Activated B cell treated with CpG ODN at 0.5 μM for 24 hours (primary cell): ENCODE measurements around the gene CCDC24. TPM values are rescaled to one million over a fixed set of nuclear protein-coding genes. Genes with fewer than 3 reads are reported as not detected.

Experiments
- ATAC-seq: fragments of 200-7000 bp; cut with Tn5 transposase; one replicate; pipeline ENCODE4 v1.10.0; 2021; ENCODE audit warnings: low read depth, mild to moderate bottlenecking, moderate library complexity
- CTCF ChIA-PET: fragments of 350-600 bp; sonication (Branson Sonifier 250); formaldehyde crosslinking; loops from one replicate; lab custom pipeline; 2021; ENCODE audit warnings: antibody characterized with exemption; lab: Charles Lee
- POLR2A ChIA-PET: fragments of 350-600 bp; sonication (Branson Sonifier 250); formaldehyde crosslinking; loops from one replicate; lab custom pipeline; 2021; ENCODE audit warnings: antibody characterized with exemption; lab: Charles Lee
- DNase-seq: peaks from one replicate; pipeline ENCODE4 v3.0.0; 2022
- H3K27ac Mint-ChIP-seq: one replicate; pipeline ENCODE4 v1.8.0; 2020; ENCODE audit warnings: mixed read lengths
- H3K27me3 Mint-ChIP-seq: one replicate; pipeline ENCODE4 v1.8.0; 2021; ENCODE audit warnings: mixed read lengths
- H3K36me3 Mint-ChIP-seq: one replicate; pipeline ENCODE4 v1.8.0; 2021; ENCODE audit warnings: low read depth, mixed read lengths
- H3K4me1 Mint-ChIP-seq: one replicate; pipeline ENCODE4 v1.8.0; 2021; ENCODE audit warnings: mixed read lengths
- H3K4me3 Mint-ChIP-seq: one replicate; pipeline ENCODE4 v1.8.0; 2020; ENCODE audit warnings: mild to moderate bottlenecking, mixed read lengths
- H3K9me3 Mint-ChIP-seq: one replicate; pipeline ENCODE4 v1.8.0; 2020; ENCODE audit warnings: mixed read lengths
- CTCF ChIP-seq: fragments of 200-600 bp; IDR thresholded peaks from one replicate; pipeline ENCODE4 v1.8.0; 2022; ENCODE audit warnings: antibody characterized with exemption, mild to moderate bottlenecking
- intact Hi-C: fragments of 100-400 bp; cut with micrococcal nuclease; formaldehyde crosslinking; loops from one replicate; pipeline ENCODE4 v1.15.1; 2024
- total RNA-seq: library from RNA; stranded (reverse); gene quantifications from 2 replicates; pipeline ENCODE4 v1.2.3, GENCODE V29; 2022

CCDC24 gene
- 8.1 and 15.1 TPM in 2 replicates for total RNA-seq

GRCh38 chr1:43991476-43992231 lies at the start of gene CCDC24:
TSS of gene CCDC24 (plus strand) at chr1:43991599. CDS start at chr1:43991879, 280 bp downstream.
- POLR2A ChIA-PET: interaction anchor here (0.6 to 2.7 kb wide), 3 partner anchors 17 to 1441 kb away, joined by 3 to 23 read pairs (median 5); partner anchors contain the start of gene ATP6V0B
- Mint-ChIP-seq H3K36me3 (peaks cover 2% of the 10 kb centered on the region), H3K9me3 (no peaks in the 10 kb centered on the region), H3K4me1 (peaks cover 36% of the 10 kb centered on the region), H3K4me3 (peak within 1 kb of the TSS; percentile 96), H3K27me3 (no peaks in the 10 kb centered on the region), H3K27ac (peak within 1 kb of the TSS; percentile 88)
- no peak for TF ChIP-seq CTCF
- peak; percentile 86 for ATAC-seq
- peak; percentile 82 for DNase-seq
- CTCF ChIA-PET: interaction anchor here (1.6 to 2.8 kb wide), 3 partner anchors 13 to 57 kb away, joined by 3 to 17 read pairs (median 4); partner anchors contain the start of gene DPH2
- intact Hi-C loops: loop anchor here (1.0 to 10.0 kb wide), 5 partner anchors 8 to 643 kb away; partner anchors contain the start of genes ATP6V0B and IPO13

- TF ChIP-seq CTCF: no peak
- peaks cover 24% of the 10 kb centered on the region for H3K4me1 Mint-ChIP-seq
- DNase-seq: no peak
- H3K27ac Mint-ChIP-seq: no peak overlapping the region
- no peak for ATAC-seq
- no peak overlapping the region for H3K4me3 Mint-ChIP-seq
- CTCF ChIA-PET: interaction anchor here (1.3 kb wide), 1 partner anchor 7 kb away, joined by 4 read pairs; no protein-coding TSS in a partner anchor
- no peaks in the 10 kb centered on the region for H3K9me3 Mint-ChIP-seq
- no peaks in the 10 kb centered on the region for H3K27me3 Mint-ChIP-seq
- intact Hi-C loops: no loop called here
- POLR2A ChIA-PET: interaction anchor here (0.5 kb wide), 1 partner anchor 181 kb away, joined by 4 read pairs; no protein-coding TSS in a partner anchor
- H3K36me3 Mint-ChIP-seq: peaks cover 11% of the 10 kb centered on the region
Observed at GRCh38 chr1:43942411-43942810, 49.0 kb upstream of the CCDC24 start.

- H3K4me1 Mint-ChIP-seq: peaks cover 37% of the 10 kb centered on the region
- CTCF ChIA-PET: interaction anchor here (1.5 to 3.5 kb wide), 2 partner anchors 11 to 182 kb away, joined by 7 to 26 read pairs; partner anchors contain the start of gene ARTN
- peak overlapping the region; percentile 56 for H3K4me3 Mint-ChIP-seq
- POLR2A ChIA-PET: interaction anchor here (1.5 kb wide), 1 partner anchor 10 kb away, joined by 3 read pairs; no protein-coding TSS in a partner anchor
- ATAC-seq (no peak), DNase-seq (no peak)
- peak overlapping the region; percentile 25 for H3K27ac Mint-ChIP-seq
- no peak for TF ChIP-seq CTCF
- H3K9me3 Mint-ChIP-seq: no peaks in the 10 kb centered on the region
- peaks cover 13% of the 10 kb centered on the region for H3K36me3 Mint-ChIP-seq
- no peaks in the 10 kb centered on the region for H3K27me3 Mint-ChIP-seq
- intact Hi-C loops: no loop called here
Observed at GRCh38 chr1:43944860-43945259, 46.5 kb upstream of the CCDC24 start.

DNA sequence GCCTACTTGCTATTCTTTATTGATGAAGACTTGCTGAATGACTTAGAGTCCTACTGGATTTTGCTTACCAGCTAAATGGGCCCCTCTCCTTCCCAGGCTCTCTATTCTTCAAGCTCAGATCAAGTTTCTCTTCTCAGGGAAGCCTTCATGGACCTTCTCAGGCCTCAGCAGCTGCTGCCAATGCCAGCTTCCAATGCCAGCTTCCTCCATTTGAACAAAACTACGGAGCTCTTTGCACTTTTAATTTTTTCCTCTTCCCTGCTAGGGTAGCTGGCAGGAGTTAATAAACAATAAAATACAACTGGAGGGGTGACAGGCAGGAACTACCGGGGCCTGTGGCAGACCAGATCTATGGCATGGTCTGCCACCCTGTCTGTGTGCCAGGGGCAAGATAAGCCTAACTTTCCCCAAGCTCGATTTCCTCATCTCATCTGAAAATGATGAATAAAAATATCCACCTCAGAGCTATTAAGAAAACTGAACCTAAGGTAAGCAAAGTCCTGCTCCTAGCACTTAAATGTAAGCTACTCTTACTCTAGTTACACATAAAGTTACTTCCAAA lies 45.6 kb upstream of the CCDC24 start:
- H3K9me3 Mint-ChIP-seq: no peaks in the 10 kb centered on the region
- peak overlapping the region; percentile 91 for H3K4me3 Mint-ChIP-seq
- H3K27me3 Mint-ChIP-seq: no peaks in the 10 kb centered on the region
- ChIA-PET POLR2A (interaction anchor here (0.7 to 2.5 kb wide), 8 partner anchors 10 to 296 kb away, joined by 3 to 19 read pairs (median 4); partner anchors contain the start of genes ATP6V0B, DPH2 and KDM4A), CTCF (interaction anchor here (0.8 to 3.5 kb wide), 5 partner anchors 12 to 416 kb away, joined by 3 to 26 read pairs (median 3); partner anchors contain the start of gene ARTN)
- H3K36me3 Mint-ChIP-seq: peaks cover 20% of the 10 kb centered on the region
- peaks cover 39% of the 10 kb centered on the region for H3K4me1 Mint-ChIP-seq
- H3K27ac Mint-ChIP-seq: peak overlapping the region; percentile 95
- DNase-seq (no peak), ATAC-seq (no peak)
- intact Hi-C loops: loop anchor here (1.0 kb wide), 6 partner anchors 24 to 296 kb away; partner anchors contain the start of genes ATP6V0B, CCDC24 and ST3GAL3
- TF ChIP-seq CTCF: no peak
